ENCODE data around the gene MLPH.

Gene MLPH, protein sequence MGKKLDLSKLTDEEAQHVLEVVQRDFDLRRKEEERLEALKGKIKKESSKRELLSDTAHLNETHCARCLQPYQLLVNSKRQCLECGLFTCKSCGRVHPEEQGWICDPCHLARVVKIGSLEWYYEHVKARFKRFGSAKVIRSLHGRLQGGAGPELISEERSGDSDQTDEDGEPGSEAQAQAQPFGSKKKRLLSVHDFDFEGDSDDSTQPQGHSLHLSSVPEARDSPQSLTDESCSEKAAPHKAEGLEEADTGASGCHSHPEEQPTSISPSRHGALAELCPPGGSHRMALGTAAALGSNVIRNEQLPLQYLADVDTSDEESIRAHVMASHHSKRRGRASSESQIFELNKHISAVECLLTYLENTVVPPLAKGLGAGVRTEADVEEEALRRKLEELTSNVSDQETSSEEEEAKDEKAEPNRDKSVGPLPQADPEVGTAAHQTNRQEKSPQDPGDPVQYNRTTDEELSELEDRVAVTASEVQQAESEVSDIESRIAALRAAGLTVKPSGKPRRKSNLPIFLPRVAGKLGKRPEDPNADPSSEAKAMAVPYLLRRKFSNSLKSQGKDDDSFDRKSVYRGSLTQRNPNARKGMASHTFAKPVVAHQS

DNA sequence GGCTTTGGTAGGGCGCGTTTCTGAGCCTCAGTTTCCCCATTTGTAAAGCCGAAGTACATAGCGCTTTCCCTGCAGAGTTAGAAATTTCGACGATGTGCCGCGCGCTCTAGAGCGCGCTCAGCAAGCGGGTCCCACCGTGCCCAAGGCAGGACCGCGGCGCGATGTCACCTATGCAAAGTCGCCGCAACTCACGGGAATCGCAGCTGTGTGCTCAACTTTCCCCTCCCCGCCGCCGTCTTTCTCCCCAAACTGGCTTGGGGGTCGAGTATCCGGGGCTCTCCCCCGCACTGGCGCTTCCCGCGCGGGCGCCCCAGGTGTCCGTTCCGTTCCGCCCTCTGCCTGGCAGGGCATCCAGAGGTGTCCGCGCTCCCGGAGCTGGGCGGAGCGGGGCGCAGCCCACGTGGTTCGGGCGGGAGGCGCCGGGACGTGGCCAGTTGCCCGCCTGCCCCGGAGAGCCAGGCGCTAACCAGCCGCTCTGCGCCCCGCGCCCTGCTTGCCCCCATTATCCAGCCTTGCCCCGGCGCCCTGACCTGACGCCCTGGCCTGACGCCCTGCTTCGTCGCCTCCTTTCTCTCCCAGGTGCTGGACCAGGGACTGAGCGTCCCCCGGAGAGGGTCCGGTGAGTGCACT is at the start of gene MLPH:
Gene MLPH (plus strand): TSS at position 433 of the 630 bp plus-strand sequence. CDS start 6,176 bp downstream, outside the sequence.
- DNase-seq (ENCODE audit: insufficient read length, low spot score) = peak; percentile 68
- no peak for FAIRE-seq
- peak; percentile 73 for TF ChIP-seq POLR2A (IDR thresholded peaks at IDR 0.05; ENCODE audit: low read depth, low read length)

DNA sequence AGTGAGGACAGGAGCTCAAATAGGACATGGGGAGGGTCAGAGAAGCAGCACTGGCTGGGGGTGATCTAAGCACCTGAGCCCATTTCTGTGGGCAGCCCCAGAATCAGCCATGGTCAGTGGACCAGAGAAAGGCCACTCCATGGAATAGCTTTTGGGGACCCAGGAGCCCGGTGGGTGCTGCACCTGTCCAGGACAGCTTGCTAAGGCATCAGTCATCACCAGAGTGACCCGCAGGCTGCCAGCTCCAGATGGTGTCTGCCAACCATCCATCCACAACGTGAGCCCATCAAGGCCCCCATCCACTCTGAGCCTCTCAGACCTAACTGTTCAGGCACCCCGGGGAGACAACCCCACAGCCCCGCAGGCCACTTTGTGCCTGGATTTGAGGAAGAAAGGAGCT is 49.5 kb upstream of the MLPH start:
- FAIRE-seq = no peak
- no peak for TF ChIP-seq POLR2A (IDR thresholded peaks at IDR 0.05; ENCODE audit: low read depth, low read length)

DNA sequence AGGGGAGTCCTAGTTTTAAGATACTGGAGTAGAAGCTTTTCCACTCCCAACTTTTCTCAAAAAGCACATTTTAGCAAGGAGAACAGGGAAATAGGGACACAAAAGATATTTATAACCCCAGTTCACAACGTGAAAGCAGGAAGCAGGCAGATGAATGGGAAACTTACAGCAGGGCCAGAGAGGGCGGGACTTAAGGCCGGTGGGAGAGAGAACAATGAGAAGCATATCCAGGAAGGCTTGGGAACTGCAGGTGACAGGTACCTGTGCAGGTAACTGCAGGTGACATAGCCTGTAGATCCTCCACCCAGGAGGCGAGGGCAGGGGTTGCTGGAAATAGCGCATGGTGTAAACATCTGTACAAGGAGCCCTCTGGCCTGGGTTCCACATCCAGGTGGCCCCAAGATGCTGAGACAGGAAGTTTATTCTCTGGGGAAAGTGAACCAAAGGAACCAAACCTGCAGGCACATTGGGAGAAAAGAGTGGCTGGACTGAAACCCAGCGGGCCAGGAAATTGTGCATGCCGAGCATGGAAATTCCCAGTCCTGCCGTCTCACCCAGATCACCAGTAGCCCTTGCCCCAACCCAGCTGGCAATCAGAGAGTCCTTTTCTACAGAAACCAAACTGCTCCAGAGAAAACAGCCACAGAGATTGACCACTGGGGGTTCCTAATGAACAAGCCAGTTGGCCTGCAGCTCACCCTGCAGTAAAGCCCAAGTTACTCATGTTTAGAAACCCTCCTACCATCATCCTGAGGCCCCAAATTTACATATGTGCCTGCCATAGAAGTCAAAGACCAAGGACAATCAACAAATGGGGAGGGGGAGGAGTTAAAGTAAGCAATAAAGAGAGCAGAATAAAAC is 48.7 kb upstream of the MLPH start:
- DNase-seq (ENCODE audit: insufficient read length, low spot score) (no peak), FAIRE-seq (no peak)
- TF ChIP-seq POLR2A (IDR thresholded peaks at IDR 0.05; ENCODE audit: low read depth, low read length) = no peak

More for the DNA sequence above, 49.5 kb upstream of the MLPH start:
- DNase-seq (ENCODE audit: insufficient read length, low spot score) = no peak

DNA sequence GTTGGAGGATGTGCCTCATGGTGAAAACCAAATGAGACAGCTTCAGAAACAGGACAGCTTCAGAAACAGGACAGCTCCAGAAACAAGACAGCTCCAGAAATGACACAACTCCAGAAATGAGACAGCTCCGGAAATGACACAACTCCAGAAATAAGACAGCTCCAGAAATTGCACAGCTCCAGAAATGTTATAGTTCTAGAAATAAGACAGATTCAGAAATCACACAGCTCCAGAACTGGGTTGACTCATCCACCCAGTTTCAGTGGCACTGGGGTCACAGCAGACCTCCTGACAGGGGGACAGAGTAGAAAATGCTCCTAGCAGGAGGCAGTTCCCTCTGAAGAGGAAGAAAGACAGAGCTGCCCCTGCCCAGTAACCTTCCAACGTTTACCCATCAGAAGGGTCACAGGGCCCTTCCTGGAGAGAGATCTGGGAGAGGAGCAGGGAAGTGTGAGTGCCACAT is 46.2 kb upstream of the MLPH start:
- no peak for FAIRE-seq
- no peak for DNase-seq (ENCODE audit: insufficient read length, low spot score)
- TF ChIP-seq POLR2A (IDR thresholded peaks at IDR 0.05; ENCODE audit: low read depth, low read length) = no peak

DNA sequence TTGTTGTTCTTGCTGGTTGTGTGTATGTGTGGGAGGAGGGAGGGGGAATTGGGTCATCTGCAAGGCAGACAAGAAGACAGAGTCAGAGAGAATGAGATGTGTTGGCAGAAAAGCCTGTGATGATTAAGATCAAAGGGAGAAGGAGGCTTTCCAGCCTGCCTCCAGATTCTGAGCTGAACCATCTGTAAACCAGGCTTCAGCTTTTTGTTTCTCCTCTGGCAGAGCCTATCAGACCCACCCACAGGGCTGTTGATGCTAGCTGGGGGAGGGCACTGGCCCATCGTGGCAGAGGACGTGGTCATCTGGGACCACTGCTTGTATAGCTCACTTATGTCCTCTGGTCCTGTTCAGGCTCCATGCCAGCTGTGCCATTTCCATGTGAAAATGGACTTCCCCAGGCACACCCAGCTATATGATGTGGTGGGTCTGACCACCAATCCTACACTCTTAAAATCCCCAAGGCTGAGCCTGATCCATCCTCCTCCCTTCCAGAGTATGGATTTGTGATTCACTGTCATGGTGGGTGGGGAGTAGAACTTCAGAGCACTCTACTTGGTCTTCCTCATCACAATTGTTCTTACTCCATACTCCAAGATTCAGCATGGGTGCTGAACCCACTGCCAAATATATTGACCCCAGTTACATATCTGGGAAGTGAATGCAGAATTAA is 45.3 kb upstream of the MLPH start:
- no peak for TF ChIP-seq POLR2A (IDR thresholded peaks at IDR 0.05; ENCODE audit: low read depth, low read length)
- FAIRE-seq (no peak), DNase-seq (ENCODE audit: insufficient read length, low spot score) (no peak)

DNA sequence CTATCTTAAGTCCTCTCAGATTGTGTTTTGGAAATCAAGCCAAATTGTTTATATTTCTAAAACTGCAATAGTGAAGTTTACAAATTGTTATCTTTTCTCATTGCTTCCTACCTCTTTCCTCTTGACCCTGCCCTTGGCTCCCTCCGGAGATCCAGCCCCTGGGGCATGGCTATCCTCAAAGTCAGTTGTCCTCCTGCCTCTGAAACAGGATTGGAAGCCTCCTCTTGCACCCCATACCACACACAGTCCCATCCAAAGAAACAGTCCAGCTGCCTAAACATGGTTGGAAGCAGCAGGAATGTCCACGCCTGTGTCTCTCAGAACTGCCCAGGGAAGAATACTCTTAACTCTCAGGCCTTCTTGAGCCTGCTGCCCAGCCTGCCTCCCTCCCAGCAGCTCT is 43.0 kb upstream of the MLPH start:
- no peak for TF ChIP-seq POLR2A (IDR thresholded peaks at IDR 0.05; ENCODE audit: low read depth, low read length)
- no peak for DNase-seq (ENCODE audit: insufficient read length, low spot score)
- no peak for FAIRE-seq

DNA sequence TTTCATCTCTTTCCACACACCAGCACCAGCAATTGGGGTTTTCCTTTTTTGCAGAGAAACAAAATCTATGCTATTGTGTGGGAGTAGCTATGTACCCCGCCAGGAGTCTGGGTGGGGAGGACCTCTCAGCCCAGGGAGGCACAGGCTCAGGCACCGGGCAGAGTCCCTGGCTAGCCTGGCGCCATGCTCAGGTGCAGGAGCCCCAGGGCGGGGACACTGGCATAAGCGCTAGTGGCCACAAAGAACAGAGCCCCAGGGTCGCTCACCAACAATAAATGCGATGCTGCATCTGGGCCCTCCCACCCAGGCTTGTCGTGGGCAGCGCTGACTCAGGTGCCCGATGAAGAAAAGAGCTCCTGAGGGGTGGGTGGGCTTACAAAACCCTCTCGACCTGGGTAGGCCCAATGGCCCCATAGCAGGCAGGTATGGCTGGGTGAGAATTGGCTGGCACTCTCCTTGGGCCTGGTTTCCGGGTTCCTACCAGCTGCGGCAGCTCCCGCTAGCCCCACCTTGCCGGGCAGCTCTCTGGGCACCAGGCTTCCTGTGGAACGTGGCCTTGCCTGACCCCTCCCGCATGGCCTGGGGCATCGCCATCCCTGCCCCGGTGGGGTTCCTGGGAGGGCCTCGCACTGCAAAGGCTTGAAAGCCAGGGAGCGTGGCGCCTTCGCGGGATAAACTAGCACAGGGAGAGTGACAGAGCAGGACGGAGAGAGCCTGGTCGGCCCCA is 41.3 kb upstream of the MLPH start:
- TF ChIP-seq POLR2A (IDR thresholded peaks at IDR 0.05; ENCODE audit: low read depth, low read length) = no peak
- no peak for FAIRE-seq

DNA sequence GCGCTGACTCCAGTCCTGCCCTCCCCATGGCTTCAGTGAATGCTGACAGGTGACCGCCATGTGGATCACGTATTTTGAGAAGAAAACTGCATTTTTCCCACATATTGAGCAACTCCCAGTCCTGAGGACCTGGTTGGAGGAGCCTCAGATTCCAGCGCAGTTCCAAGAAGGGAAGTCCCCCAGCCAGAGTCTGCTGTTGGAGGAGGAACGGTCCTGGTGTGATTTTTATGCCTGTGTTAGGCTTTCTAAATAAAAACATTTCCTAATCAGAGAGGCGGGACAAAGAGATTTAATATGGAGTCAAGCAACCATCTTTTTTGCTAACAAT is 40.7 kb upstream of the MLPH start:
- FAIRE-seq (no peak), DNase-seq (ENCODE audit: insufficient read length, low spot score) (no peak)
- no peak for TF ChIP-seq POLR2A (IDR thresholded peaks at IDR 0.05; ENCODE audit: low read depth, low read length)

More for the DNA sequence above, 41.3 kb upstream of the MLPH start:
- no peak for DNase-seq (ENCODE audit: insufficient read length, low spot score)

DNA sequence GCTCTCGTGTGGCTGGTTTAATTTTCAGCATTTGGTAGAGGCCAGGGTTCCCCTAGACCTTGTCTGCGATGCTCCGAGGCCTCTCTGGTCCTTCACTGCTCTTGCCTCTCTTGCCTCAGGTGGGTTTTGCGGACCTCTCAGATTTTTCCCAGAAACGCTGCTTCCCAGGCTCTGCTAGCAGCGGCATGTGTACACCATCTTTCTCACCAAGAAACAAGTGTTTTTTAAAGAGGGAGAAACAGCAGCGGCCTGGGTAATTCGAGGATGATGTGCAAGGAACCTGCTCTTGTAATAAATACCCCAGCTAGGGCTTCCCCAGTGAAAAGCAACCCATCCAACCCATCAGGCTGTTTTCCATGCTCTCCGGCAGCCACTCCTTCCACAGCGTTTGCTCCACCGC is 39.6 kb upstream of the MLPH start:
- FAIRE-seq (no peak), DNase-seq (ENCODE audit: insufficient read length, low spot score) (no peak)
- no peak for TF ChIP-seq POLR2A (IDR thresholded peaks at IDR 0.05; ENCODE audit: low read depth, low read length)

DNA sequence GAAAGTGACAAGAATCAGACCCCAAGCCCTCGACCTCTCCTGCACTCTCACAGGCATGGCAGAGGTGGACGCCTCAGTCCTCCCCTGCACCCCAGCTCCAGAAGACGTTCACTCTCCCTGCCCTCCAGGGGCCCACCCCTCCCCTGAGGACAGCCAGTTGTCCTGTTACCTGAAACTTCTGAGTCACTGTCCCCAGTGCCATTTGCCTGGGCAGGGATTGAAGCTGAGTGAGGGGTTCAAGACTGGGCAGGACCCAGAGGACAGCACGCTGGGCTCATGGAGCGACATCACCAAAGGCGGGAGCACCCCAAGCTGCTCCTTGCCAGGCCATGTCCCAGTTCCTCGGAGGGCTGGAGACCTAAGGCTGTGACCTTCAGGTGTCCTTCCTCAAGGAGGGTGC is 38.9 kb upstream of the MLPH start:
- DNase-seq (ENCODE audit: insufficient read length, low spot score) = no peak
- TF ChIP-seq POLR2A (IDR thresholded peaks at IDR 0.05; ENCODE audit: low read depth, low read length) = no peak
- no peak for FAIRE-seq

DNA sequence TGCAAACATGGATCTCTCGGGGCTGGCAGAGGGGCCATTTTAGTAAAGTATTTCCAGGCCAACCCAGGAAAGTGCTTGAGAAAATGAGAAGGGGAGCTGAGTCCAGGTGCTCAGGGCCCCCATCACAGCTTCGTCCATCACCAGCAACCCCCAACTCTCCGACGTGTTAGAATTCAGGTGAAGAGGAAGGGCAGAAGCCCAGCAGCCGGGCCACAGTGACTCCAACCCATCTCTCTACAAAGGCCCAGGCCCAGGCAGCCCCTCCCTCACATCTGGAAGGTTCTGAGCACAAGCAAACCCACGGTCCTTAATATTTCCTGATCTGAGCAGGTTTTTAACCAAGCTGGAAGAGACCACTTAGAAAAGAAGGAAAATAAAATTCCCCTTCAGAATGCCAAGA is 38.4 kb upstream of the MLPH start:
- no peak for FAIRE-seq
- no peak for TF ChIP-seq POLR2A (IDR thresholded peaks at IDR 0.05; ENCODE audit: low read depth, low read length)
- no peak for DNase-seq (ENCODE audit: insufficient read length, low spot score)

DNA sequence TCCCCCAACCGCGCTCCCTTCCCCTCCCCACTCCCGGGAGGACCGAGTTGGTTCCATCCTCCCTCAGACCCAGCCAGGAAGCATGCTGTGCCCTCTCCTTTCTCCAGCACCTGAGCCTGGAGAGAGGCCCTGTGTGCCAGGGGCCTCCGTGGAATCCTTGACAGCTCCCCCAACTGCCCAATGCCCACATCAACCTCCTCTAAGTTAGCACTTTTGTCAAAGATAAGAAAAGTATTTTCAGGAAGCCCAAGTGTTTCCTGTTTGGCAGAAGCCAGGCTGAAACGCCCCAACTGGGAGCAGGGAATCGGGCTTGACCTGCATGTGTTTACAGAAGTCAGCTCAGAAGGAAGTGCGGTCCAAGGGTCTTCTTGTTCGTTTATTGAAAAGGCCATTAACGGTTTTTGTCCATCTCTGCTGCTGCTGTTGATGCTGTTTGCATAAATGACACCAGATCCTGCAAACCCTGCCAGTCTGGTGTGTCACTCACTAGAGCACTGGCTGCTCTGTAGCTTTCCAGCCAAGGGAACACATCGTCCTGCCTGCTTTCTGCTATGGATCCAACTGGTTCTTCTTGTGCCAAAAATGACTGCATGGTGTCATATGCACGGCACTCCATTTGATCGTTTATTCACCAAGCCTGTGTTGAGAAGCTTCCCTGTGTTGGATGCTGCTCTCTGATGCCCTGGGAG is 37.7 kb upstream of the MLPH start:
- TF ChIP-seq POLR2A (IDR thresholded peaks at IDR 0.05; ENCODE audit: low read depth, low read length) = no peak
- no peak for DNase-seq (ENCODE audit: insufficient read length, low spot score)
- no peak for FAIRE-seq
